ENCODE results near the gene PDLIM1. TPM values are rescaled to one million over a fixed set of nuclear protein-coding genes. Genes with fewer than 3 reads are reported as not detected.

The PDLIM1 gene
- total and polyA plus RNA-seq, 4 donors = 159 to 273 (median 237) TPM

GRCh38 chr10:95187617-95188016, 103.2 kb downstream of the PDLIM1 start:
- WGBS, 2 donors = 95 to 96% methylated on average over 3 of the region's 3 CpGs
- Histone ChIP-seq H3K4me3 (ENCODE audit: low read length in 2 of 2) (no peak overlapping the region), H3K9me3 (ENCODE audit: control insufficient read depth, low read length) (no peaks in the 10 kb centered on the region), H3K27me3 (ENCODE audit: control insufficient read depth in 1 of 2, insufficient read depth in 2 of 2, low read length in 1 of 2) (no peaks in the 10 kb centered on the region), H3K27ac (ENCODE audit: low read depth in 1 of 2, low read length in 2 of 2) (no peak overlapping the region), H3K4me1 (ENCODE audit: control insufficient read depth in 1 of 2, insufficient read depth in 2 of 2, low read length in 2 of 2) (no peaks in the 10 kb centered on the region), H3K36me3 (ENCODE audit: control insufficient read depth in 1 of 2, insufficient read depth in 2 of 2, low read length in 1 of 2) (no peaks in the 10 kb centered on the region)
- DNase-seq (no peak), ATAC-seq (ENCODE audit: low FRiP score) (no peak)
- intact Hi-C loops (cut with DNase I) = loop anchor here (5.0 kb wide), 2 partner anchors 55 to 175 kb away; no protein-coding TSS in a partner anchor

Other genes with a start within 250 kb of the PDLIM1 start
- gene CYP2C8, start 221.5 kb downstream of the PDLIM1 start, total RNA-seq = under 1 TPM; 0.26 to 0.78 TPM
- 1 to 10 TPM in 1 of 2 donors, under 1 TPM in 1; 0.59 to 1.1 TPM for gene CYP2C8, start 221.5 kb downstream of the PDLIM1 start, polyA plus RNA-seq
- under 1 TPM in 1 of 2 donors, not detected in 1; 0.99 TPM for gene ACSM6, start 96.8 kb downstream of the PDLIM1 start, total RNA-seq
- not detected for gene ACSM6, start 96.8 kb downstream of the PDLIM1 start, polyA plus RNA-seq